Neural cell (in vitro differentiated cells): Measurements from ENCODE around the gene FABP1. TPM values are rescaled to one million over a fixed set of nuclear protein-coding genes. Genes with fewer than 3 reads are reported as not detected.

Experiments
- H2AFZ ChIP-seq: fragments of 200-600, 300-800 bp; sonication (generic), shearing (Covaris generic); 2 replicates; pipeline ENCODE4 v1.6.0; 2014; ENCODE audit warnings: low read depth, mild to moderate bottlenecking, antibody characterized with exemption, low read length, moderate library complexity
- H3F3A ChIP-seq: fragments of 200-600 bp; shearing (Covaris generic); 2 replicates; pipeline ENCODE4 v1.6.1; 2016; ENCODE audit warnings: mild to moderate bottlenecking, moderate library complexity, mixed read lengths, antibody characterized with exemption, low read length; ENCODE audit not compliant: insufficient read depth, poor library complexity, severe bottlenecking
- H3K27ac ChIP-seq: fragments of 200-600, 300-800 bp; sonication (generic), shearing (Covaris generic); 2 replicates; pipeline ENCODE4 v1.5.1; 2014; ENCODE audit warnings: mild to moderate bottlenecking, low read length, moderate library complexity
- H3K27me3 ChIP-seq: fragments of 300-800, 200-600 bp; sonication (generic), shearing (Covaris generic); 2 replicates; pipeline ENCODE4 v1.6.0; 2014; ENCODE audit warnings: mild to moderate bottlenecking, low read depth, low read length, moderate library complexity; ENCODE audit not compliant: insufficient read depth
- H3K36me3 ChIP-seq: fragments of 300-800, 200-600 bp; sonication (generic), shearing (Covaris generic); 2 replicates; pipeline ENCODE4 v1.5.1; 2014; ENCODE audit warnings: mild to moderate bottlenecking, antibody characterized with exemption, low read length, moderate library complexity; ENCODE audit not compliant: insufficient read depth
- H3K4me2 ChIP-seq: fragments of 300-800, 200-600 bp; sonication (generic), shearing (Covaris generic); 2 replicates; pipeline ENCODE4 v1.6.0; 2014; ENCODE audit warnings: mild to moderate bottlenecking, low read length
- H3K4me3 ChIP-seq: fragments of 300-800, 200-600 bp; sonication (generic), shearing (Covaris generic); 2 replicates; pipeline ENCODE4 v1.5.1; 2014; ENCODE audit warnings: mild to moderate bottlenecking, low read length, moderate library complexity
- H3K79me2 ChIP-seq: fragments of 200-600 bp; shearing (Covaris generic); replicated peaks from 2 replicates; pipeline ENCODE4 v1.6.0; 2014; ENCODE audit warnings: mild to moderate bottlenecking, low read length, moderate library complexity; ENCODE audit not compliant: insufficient read depth
- H3K9ac ChIP-seq: fragments of 300-800, 200-600 bp; sonication (generic), shearing (Covaris generic); 2 replicates; pipeline ENCODE4 v1.6.1; 2016; ENCODE audit warnings: mild to moderate bottlenecking, low read length, mixed read lengths
- H3K9me2 ChIP-seq: fragments of 200-600 bp; shearing (Covaris generic); 2 replicates; pipeline ENCODE4 v1.6.1; 2016; ENCODE audit warnings: mild to moderate bottlenecking, low read length, mixed read lengths; ENCODE audit not compliant: insufficient read depth
- H3K9me3 ChIP-seq: fragments of 200-600, 300-800 bp; sonication (generic), shearing (Covaris generic); 2 replicates; pipeline ENCODE4 v1.6.1; 2016; ENCODE audit warnings: mild to moderate bottlenecking, mixed run types, low read length, moderate library complexity, mixed read lengths
- H4K20me1 ChIP-seq: fragments of 200-600 bp; shearing (Covaris generic); 2 replicates; pipeline ENCODE4 v1.6.1; 2016; ENCODE audit warnings: mild to moderate bottlenecking, mixed run types; ENCODE audit not compliant: insufficient read depth
- EP300 ChIP-seq: fragments of 450-650 bp; conservative IDR thresholded peaks from 2 replicates; pipeline ENCODE4 v1.6.1; 2014; ENCODE audit warnings: antibody characterized with exemption, mild to moderate bottlenecking, moderate library complexity; ENCODE audit not compliant: poor library complexity, severe bottlenecking
- EZH2 ChIP-seq: fragments of 200-600, 300-800 bp; shearing (Covaris generic), sonication (generic); IDR thresholded peaks from 2 replicates; pipeline ENCODE4 v1.6.1; 2014; ENCODE audit warnings: antibody characterized with exemption, low read length, borderline replicate concordance, mild to moderate bottlenecking; ENCODE audit not compliant: insufficient read depth, poor library complexity, severe bottlenecking
- MXI1 ChIP-seq: fragments of 450-650 bp; conservative IDR thresholded peaks from 2 replicates; pipeline ENCODE4 v1.6.1; 2014; ENCODE audit warnings: antibody characterized with exemption, mild to moderate bottlenecking; ENCODE audit not compliant: poor library complexity, severe bottlenecking
- POLR2AphosphoS5 ChIP-seq: IDR thresholded peaks from 2 replicates; pipeline ENCODE4 v1.6.1; 2012
- RAD21 ChIP-seq: fragments of 450-650 bp; conservative IDR thresholded peaks from 2 replicates; pipeline ENCODE4 v1.6.1; 2014; ENCODE audit warnings: antibody characterized with exemption, mild to moderate bottlenecking, moderate library complexity
- SMC3 ChIP-seq: fragments of 450-650 bp; conservative IDR thresholded peaks from 2 replicates; pipeline ENCODE4 v1.6.1; 2014; ENCODE audit warnings: antibody characterized with exemption, mild to moderate bottlenecking, moderate library complexity; ENCODE audit not compliant: poor library complexity
- TAF1 ChIP-seq: IDR thresholded peaks from 2 replicates; pipeline ENCODE4 v1.6.1; 2012; ENCODE audit warnings: low read depth
- polyA plus RNA-seq: library from polyadenylated mRNA; depleted of rRNA; stranded (reverse); fragments of >200 nt; gene quantifications from 2 replicates; pipeline ENCODE4 v1.2.3, GENCODE V29; 2014
- TF ChIP-seq, protein P1 (sequence below): fragments of 450-650 bp; IDR thresholded peaks from 2 replicates; pipeline ENCODE4 v1.5.1; 2014; ENCODE audit warnings: antibody characterized with exemption, mild to moderate bottlenecking, moderate library complexity; ENCODE audit not compliant: poor library complexity, severe bottlenecking
- TF ChIP-seq, protein P2 (sequence below): IDR thresholded peaks from 2 replicates; pipeline ENCODE4 v1.6.1; 2012; ENCODE audit warnings: borderline replicate concordance

Gene FABP1
- polyA plus RNA-seq, 1 donor from 2014 or later = not detected

DNA sequence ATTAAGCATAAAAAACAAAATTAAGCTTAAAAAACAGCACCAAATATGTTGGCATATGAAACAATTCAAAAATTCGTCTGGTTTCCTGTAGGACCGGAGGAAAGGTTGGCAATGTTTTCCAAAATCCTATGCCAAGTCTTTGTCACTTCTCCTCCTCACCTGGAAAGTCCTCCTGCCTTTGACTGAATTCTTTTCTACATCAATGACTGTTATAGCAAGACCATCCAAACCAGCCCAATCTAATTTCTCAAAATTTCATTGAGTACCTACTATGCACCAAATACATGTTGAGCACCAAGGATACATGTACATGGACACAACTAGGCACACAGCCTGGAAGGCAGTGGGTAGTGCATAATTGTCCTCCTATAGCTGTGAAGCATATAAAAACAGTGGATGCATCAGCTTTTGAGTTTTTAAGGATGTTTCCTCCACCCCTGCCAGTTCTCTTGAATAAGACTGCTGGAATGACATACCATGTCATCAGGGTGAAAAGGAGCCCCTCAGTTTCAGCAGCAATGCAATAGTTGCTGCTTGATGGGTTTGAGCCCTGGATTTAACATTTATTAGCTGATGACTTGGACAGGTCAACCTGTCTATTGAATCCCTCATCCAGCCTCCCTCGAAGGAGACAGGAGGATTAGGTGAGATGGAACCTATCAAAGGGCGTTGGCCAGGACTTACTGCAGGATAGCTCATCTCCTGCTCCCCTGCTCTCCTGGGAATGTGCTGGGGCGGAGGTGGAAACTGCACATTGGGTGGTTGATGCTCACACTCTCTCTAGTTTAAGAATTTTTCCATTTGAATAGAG is 4.5 kb downstream of the FABP1 start:
- no peaks in the 10 kb centered on the region for H3K9me2 ChIP-seq
- H3F3A ChIP-seq = no peaks in the 10 kb centered on the region
- H3K9me3 ChIP-seq = no peaks in the 10 kb centered on the region

GRCh38 chr2:88122141-88122884 is 5.5 kb downstream of the FABP1 start:
- Histone ChIP-seq H3K9ac (no peak overlapping the region), H3K4me3 (no peak overlapping the region), H3K36me3 (no peaks in the 10 kb centered on the region), H3F3A (no peaks in the 10 kb centered on the region), H3K27ac (no peak overlapping the region), H3K79me2 (no peaks in the 10 kb centered on the region), H3K9me3 (no peaks in the 10 kb centered on the region), H4K20me1 (no peaks in the 10 kb centered on the region), H2AFZ (no peak overlapping the region), H3K27me3 (no peaks in the 10 kb centered on the region), H3K4me2 (no peak overlapping the region), H3K9me2 (no peaks in the 10 kb centered on the region)
- TF ChIP-seq MXI1 (no peak), POLR2AphosphoS5 (no peak), TAF1 (no peak), SMC3 (no peak), RAD21 (no peak), EZH2 (no peak), EP300 (no peak)
- TF ChIP-seq, protein P1, sequence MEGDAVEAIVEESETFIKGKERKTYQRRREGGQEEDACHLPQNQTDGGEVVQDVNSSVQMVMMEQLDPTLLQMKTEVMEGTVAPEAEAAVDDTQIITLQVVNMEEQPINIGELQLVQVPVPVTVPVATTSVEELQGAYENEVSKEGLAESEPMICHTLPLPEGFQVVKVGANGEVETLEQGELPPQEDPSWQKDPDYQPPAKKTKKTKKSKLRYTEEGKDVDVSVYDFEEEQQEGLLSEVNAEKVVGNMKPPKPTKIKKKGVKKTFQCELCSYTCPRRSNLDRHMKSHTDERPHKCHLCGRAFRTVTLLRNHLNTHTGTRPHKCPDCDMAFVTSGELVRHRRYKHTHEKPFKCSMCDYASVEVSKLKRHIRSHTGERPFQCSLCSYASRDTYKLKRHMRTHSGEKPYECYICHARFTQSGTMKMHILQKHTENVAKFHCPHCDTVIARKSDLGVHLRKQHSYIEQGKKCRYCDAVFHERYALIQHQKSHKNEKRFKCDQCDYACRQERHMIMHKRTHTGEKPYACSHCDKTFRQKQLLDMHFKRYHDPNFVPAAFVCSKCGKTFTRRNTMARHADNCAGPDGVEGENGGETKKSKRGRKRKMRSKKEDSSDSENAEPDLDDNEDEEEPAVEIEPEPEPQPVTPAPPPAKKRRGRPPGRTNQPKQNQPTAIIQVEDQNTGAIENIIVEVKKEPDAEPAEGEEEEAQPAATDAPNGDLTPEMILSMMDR = no peak

More for the DNA sequence above, 4.5 kb downstream of the FABP1 start:
- no peak overlapping the region for H3K9ac ChIP-seq
- H3K27ac ChIP-seq = no peak overlapping the region
- H4K20me1 ChIP-seq = no peaks in the 10 kb centered on the region
- no peaks in the 10 kb centered on the region for H3K36me3 ChIP-seq
- H3K27me3 ChIP-seq = no peaks in the 10 kb centered on the region
- H3K4me3 ChIP-seq = no peak overlapping the region
- TF ChIP-seq EZH2 = no peak
- TF ChIP-seq TAF1 = no peak
- TF ChIP-seq SMC3 = no peak
- TF ChIP-seq EP300 = no peak
- TF ChIP-seq MXI1 = no peak
- TF ChIP-seq, protein P2, sequence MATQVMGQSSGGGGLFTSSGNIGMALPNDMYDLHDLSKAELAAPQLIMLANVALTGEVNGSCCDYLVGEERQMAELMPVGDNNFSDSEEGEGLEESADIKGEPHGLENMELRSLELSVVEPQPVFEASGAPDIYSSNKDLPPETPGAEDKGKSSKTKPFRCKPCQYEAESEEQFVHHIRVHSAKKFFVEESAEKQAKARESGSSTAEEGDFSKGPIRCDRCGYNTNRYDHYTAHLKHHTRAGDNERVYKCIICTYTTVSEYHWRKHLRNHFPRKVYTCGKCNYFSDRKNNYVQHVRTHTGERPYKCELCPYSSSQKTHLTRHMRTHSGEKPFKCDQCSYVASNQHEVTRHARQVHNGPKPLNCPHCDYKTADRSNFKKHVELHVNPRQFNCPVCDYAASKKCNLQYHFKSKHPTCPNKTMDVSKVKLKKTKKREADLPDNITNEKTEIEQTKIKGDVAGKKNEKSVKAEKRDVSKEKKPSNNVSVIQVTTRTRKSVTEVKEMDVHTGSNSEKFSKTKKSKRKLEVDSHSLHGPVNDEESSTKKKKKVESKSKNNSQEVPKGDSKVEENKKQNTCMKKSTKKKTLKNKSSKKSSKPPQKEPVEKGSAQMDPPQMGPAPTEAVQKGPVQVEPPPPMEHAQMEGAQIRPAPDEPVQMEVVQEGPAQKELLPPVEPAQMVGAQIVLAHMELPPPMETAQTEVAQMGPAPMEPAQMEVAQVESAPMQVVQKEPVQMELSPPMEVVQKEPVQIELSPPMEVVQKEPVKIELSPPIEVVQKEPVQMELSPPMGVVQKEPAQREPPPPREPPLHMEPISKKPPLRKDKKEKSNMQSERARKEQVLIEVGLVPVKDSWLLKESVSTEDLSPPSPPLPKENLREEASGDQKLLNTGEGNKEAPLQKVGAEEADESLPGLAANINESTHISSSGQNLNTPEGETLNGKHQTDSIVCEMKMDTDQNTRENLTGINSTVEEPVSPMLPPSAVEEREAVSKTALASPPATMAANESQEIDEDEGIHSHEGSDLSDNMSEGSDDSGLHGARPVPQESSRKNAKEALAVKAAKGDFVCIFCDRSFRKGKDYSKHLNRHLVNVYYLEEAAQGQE = no peak
- TF ChIP-seq, protein P1 = no peak
- no peak for TF ChIP-seq POLR2AphosphoS5
- no peak for TF ChIP-seq RAD21
- no peak overlapping the region for H3K4me2 ChIP-seq
- H3K79me2 ChIP-seq = no peaks in the 10 kb centered on the region
- no peak overlapping the region for H2AFZ ChIP-seq
